ENCODE results near the gene PPCS. TPM values are rescaled to one million over a fixed set of nuclear protein-coding genes. Genes with fewer than 3 reads are reported as not detected.
"Not testable (repeated sequence)": the region's sequence is repeated elsewhere in the genome, so short reads cannot be mapped to it uniquely, and the experiment has no call there.

PPCS gene
- total RNA-seq, 1 donor from 2014 or later, result 45.5 TPM

DNA sequence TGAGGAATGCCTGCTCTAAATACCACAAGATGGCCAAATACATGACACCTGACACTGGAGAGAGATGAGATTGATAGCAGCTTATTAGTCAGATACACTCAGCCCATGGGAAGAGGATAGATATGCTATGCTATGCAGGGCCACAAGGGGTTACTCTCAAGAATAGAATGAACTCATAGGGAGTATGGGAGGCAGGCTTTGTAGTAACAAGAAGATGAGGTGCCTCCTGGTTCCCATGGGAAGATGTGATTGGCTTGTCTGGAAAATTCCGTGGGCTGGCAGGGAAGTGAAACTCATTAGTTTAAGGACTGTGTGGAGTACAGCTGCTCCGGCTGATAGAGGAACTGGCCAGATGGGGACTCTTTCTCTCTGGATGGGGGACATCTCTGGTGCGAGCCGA is 23.3 kb downstream of the PPCS start:
- Mint-ChIP-seq H3K27me3 (no peaks in the 10 kb centered on the region), H3K27ac (no peak overlapping the region), H3K4me3 (no peak overlapping the region), H3K9me3 (no peaks in the 10 kb centered on the region), H3K4me1 (ENCODE audit: unreplicated experiment) (no peaks in the 10 kb centered on the region), H3K36me3 (peaks cover 11% of the 10 kb centered on the region)
- DNase-seq (ENCODE audit: extremely low spot score, unreplicated experiment), result no peak
- TF ChIP-seq, protein P1, sequence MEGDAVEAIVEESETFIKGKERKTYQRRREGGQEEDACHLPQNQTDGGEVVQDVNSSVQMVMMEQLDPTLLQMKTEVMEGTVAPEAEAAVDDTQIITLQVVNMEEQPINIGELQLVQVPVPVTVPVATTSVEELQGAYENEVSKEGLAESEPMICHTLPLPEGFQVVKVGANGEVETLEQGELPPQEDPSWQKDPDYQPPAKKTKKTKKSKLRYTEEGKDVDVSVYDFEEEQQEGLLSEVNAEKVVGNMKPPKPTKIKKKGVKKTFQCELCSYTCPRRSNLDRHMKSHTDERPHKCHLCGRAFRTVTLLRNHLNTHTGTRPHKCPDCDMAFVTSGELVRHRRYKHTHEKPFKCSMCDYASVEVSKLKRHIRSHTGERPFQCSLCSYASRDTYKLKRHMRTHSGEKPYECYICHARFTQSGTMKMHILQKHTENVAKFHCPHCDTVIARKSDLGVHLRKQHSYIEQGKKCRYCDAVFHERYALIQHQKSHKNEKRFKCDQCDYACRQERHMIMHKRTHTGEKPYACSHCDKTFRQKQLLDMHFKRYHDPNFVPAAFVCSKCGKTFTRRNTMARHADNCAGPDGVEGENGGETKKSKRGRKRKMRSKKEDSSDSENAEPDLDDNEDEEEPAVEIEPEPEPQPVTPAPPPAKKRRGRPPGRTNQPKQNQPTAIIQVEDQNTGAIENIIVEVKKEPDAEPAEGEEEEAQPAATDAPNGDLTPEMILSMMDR (conservative IDR thresholded peaks at IDR 0.05), result peak; percentile 50

DNA sequence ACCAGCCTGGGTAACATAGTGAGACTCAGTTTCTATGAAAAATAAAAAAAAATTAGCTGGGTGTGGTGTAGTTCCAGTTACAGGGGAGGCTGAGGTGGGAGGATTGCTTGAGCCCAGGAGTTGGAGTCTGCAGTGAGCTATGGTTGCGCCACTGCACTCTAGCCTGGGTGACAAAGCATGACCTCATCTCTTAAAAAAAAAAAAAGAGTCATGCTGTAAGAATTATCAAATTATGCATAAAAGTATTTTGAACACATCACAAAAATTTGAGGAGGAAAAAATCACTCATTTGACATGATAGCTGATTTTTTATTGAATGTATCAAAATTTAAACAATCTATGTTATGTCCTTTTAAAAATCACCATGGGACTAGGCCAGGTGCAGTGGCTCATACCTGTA is 24.6 kb downstream of the PPCS start:
- no peak overlapping the region for H3K27ac Mint-ChIP-seq
- TF ChIP-seq, protein P1 (conservative IDR thresholded peaks at IDR 0.05), result no peak
- no peak for DNase-seq (ENCODE audit: extremely low spot score, unreplicated experiment)
- H3K27me3 Mint-ChIP-seq, result no peaks in the 10 kb centered on the region
- no peaks in the 10 kb centered on the region for H3K4me1 Mint-ChIP-seq (ENCODE audit: unreplicated experiment)
- H3K36me3 Mint-ChIP-seq, result peaks cover 11% of the 10 kb centered on the region
- no peak overlapping the region for H3K4me3 Mint-ChIP-seq
- no peaks in the 10 kb centered on the region for H3K9me3 Mint-ChIP-seq

DNA sequence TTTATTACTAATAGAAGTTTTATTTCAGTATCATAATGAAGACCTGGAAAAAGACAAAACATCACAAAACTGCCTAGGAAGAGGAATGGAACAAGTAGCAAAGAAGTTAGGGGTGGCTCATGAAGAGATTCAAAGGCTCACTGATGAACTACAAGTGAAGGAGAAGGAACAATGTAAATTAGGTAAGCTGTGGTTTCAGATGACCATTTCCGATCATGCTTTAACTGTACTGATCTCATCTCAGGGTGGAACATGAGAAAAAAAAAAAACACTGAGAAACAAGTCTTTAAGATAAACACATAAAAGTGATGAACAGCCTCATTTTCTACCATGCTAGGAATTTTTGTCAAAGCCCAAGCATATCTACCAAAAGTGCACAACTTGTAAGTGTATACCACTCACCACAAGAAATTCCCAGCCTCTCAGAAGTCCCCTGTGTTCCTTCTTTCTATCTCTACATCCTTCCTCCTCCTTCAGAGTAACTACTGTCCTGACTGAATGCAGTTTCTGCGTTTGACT is 26.4 kb downstream of the PPCS start:
- TF ChIP-seq, protein P1 (conservative IDR thresholded peaks at IDR 0.05), result no peak
- Mint-ChIP-seq H3K4me1 (ENCODE audit: unreplicated experiment) (no peaks in the 10 kb centered on the region), H3K27me3 (no peaks in the 10 kb centered on the region), H3K9me3 (no peaks in the 10 kb centered on the region), H3K27ac (no peak overlapping the region), H3K36me3 (peaks cover 11% of the 10 kb centered on the region), H3K4me3 (no peak overlapping the region)
- DNase-seq (ENCODE audit: extremely low spot score, unreplicated experiment), result no peak

DNA sequence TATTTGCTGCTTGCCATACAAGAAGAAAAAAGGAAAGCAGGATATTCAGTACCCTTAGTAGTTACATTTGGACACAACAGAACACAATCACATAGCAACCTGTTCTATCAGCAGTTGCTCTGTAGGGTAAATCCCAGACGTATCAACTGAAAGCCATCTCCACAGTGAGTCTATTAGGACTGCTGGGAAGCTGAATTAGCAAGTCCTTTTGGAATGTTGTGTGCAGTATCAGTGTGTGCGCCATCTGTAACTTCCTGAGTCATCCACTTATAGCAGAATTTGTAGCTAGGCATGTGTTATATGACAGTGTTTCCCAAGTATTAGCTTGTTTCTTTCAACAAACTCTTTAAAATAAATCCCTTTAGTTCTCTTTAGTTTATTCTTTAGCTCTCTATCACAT is 28.0 kb downstream of the PPCS start:
- TF ChIP-seq, protein P1 (conservative IDR thresholded peaks at IDR 0.05), result no peak
- peaks cover 10% of the 10 kb centered on the region for H3K36me3 Mint-ChIP-seq
- H3K27ac Mint-ChIP-seq, result no peak overlapping the region
- H3K4me1 Mint-ChIP-seq (ENCODE audit: unreplicated experiment), result no peaks in the 10 kb centered on the region
- H3K9me3 Mint-ChIP-seq, result no peaks in the 10 kb centered on the region
- DNase-seq (ENCODE audit: extremely low spot score, unreplicated experiment), result no peak
- no peak overlapping the region for H3K4me3 Mint-ChIP-seq
- H3K27me3 Mint-ChIP-seq, result no peaks in the 10 kb centered on the region

DNA sequence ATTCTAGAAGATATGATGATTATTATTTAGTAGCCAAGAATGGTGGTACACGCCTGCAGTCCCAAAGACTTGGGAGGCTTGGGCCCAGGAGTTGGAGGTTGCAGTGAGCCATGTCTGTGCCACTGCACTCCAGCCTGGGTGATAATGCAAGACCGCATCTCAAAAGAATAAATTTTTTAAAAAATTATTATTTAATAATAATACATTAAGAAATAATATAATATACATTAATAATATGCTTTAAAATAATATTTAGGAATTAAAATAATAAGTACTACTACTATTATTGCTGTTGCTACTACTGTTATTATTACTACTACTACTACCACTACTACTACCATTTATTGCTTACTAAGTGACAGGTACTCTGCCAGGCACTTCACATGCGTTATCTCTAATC is 33.9 kb downstream of the PPCS start:
- no peaks in the 10 kb centered on the region for H3K9me3 Mint-ChIP-seq
- TF ChIP-seq, protein P1 (conservative IDR thresholded peaks at IDR 0.05), result no peak

DNA sequence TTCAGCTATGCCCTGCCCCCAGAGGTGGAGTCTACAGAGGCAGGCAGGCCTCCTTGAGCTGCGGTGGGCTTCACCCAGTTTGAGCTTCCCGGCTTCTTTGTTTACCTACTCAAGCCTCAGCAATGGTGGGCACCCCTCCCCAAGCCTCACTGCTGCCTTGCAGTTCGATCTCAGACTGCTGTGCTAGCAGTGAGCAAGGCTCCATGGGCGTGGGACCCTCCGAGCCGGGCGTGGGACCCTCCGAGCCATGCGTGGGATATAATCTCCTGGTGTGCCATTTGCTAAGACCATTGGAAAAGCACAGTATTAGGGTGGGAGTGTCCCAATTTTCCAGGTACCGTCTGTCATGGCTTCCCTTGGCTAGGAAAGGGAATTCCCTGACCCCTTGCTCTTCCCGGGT is 45.7 kb downstream of the PPCS start:
- H3K9me3 Mint-ChIP-seq; H3K4me1 Mint-ChIP-seq (ENCODE audit: unreplicated experiment); DNase-seq (ENCODE audit: extremely low spot score, unreplicated experiment); H3K4me3 Mint-ChIP-seq; H3K27me3 Mint-ChIP-seq; H3K27ac Mint-ChIP-seq: not testable (repeated sequence)
- H3K36me3 Mint-ChIP-seq, result peaks cover 33% of the 10 kb centered on the region

More for the DNA sequence above, 33.9 kb downstream of the PPCS start:
- Mint-ChIP-seq H3K4me1 (ENCODE audit: unreplicated experiment) (no peaks in the 10 kb centered on the region), H3K36me3 (peaks cover 17% of the 10 kb centered on the region), H3K4me3 (no peak overlapping the region), H3K27me3 (no peaks in the 10 kb centered on the region), H3K27ac (no peak overlapping the region)
- DNase-seq (ENCODE audit: extremely low spot score, unreplicated experiment), result no peak
